ENCODE data around the gene ABHD15.

- TF ChIP-seq POLR2A (IDR thresholded peaks at IDR 0.05) = no peak
- TF ChIP-seq, protein P1, sequence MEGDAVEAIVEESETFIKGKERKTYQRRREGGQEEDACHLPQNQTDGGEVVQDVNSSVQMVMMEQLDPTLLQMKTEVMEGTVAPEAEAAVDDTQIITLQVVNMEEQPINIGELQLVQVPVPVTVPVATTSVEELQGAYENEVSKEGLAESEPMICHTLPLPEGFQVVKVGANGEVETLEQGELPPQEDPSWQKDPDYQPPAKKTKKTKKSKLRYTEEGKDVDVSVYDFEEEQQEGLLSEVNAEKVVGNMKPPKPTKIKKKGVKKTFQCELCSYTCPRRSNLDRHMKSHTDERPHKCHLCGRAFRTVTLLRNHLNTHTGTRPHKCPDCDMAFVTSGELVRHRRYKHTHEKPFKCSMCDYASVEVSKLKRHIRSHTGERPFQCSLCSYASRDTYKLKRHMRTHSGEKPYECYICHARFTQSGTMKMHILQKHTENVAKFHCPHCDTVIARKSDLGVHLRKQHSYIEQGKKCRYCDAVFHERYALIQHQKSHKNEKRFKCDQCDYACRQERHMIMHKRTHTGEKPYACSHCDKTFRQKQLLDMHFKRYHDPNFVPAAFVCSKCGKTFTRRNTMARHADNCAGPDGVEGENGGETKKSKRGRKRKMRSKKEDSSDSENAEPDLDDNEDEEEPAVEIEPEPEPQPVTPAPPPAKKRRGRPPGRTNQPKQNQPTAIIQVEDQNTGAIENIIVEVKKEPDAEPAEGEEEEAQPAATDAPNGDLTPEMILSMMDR (IDR thresholded peaks at IDR 0.05) = no peak
Measured at GRCh38 chr17:29573558-29573869, 6.7 kb upstream of the ABHD15 start.
